Osteoblast (primary cell): ENCODE data around the gene DIAPH3. TPM values are rescaled to one million over a fixed set of nuclear protein-coding genes. Genes with fewer than 3 reads are reported as not detected.

Experiments used
- DNase-seq: peaks from one replicate; pipeline ENCODE4 v3.0.0; 2011; ENCODE audit warnings: low spot score, mixed read lengths; ENCODE audit not compliant: insufficient read length; ENCODE audit errors: missing footprints
- H2AFZ ChIP-seq: 2 replicates; pipeline ENCODE4 v1.6.0; 2011; ENCODE audit warnings: mild to moderate bottlenecking, low read length
- H3K27ac ChIP-seq: 2 replicates; pipeline ENCODE4 v1.5.1; 2011; ENCODE audit warnings: mild to moderate bottlenecking, low read depth, low read length, moderate library complexity
- H3K27me3 ChIP-seq: 2 replicates; pipeline ENCODE4 v1.6.0; 2012; ENCODE audit warnings: mild to moderate bottlenecking, control low read depth, inconsistent platforms, low read length, moderate library complexity; ENCODE audit not compliant: insufficient read depth
- H3K36me3 ChIP-seq: 2 replicates; pipeline ENCODE4 v1.5.1; 2011; ENCODE audit warnings: mild to moderate bottlenecking, low read length, control low read depth, moderate library complexity; ENCODE audit not compliant: insufficient read depth
- H3K4me1 ChIP-seq: 2 replicates; pipeline ENCODE4 v1.5.1; 2011; ENCODE audit warnings: mild to moderate bottlenecking, low read length, control low read depth, moderate library complexity; ENCODE audit not compliant: insufficient read depth
- H3K4me2 ChIP-seq: 2 replicates; pipeline ENCODE4 v1.6.0; 2011; ENCODE audit warnings: mild to moderate bottlenecking, low read length; ENCODE audit not compliant: insufficient read depth
- H3K4me3 ChIP-seq: fragments of 200-600 bp; sonication (generic); 3 replicates; pipeline ENCODE4 v1.5.1; 2012; ENCODE audit warnings: mild to moderate bottlenecking, low read length, inconsistent platforms; ENCODE audit not compliant: insufficient read depth
- H3K79me2 ChIP-seq: 2 replicates; pipeline ENCODE4 v1.6.0; 2012; ENCODE audit warnings: mild to moderate bottlenecking, low read length, control low read depth, inconsistent platforms; ENCODE audit not compliant: insufficient read depth
- H3K9me3 ChIP-seq: 2 replicates; pipeline ENCODE4 v1.5.1; 2011; ENCODE audit warnings: low read depth, low read length, control low read depth
- H4K20me1 ChIP-seq: 2 replicates; pipeline ENCODE4 v1.6.0; 2012; ENCODE audit warnings: mild to moderate bottlenecking, low read length, control low read depth; ENCODE audit not compliant: insufficient read depth
- CTCF ChIP-seq: IDR thresholded peaks from 2 replicates; pipeline ENCODE4 v1.5.1; 2011; ENCODE audit warnings: mild to moderate bottlenecking, low read depth, low read length, moderate library complexity; ENCODE audit errors: extremely low read depth
- total RNA-seq: library from RNA; depleted of rRNA; stranded (reverse); fragments of >200 nt; gene quantifications from 2 replicates; pipeline ENCODE4 v1.2.3, GENCODE V29; 2012

Gene DIAPH3
- total RNA-seq, 1 donor = 8.3 TPM

- no peaks in the 10 kb centered on the region for H3K36me3 ChIP-seq
- H3K27me3 ChIP-seq = no peaks in the 10 kb centered on the region
- no peak overlapping the region for H3K27ac ChIP-seq
- no peak for TF ChIP-seq CTCF
- H4K20me1 ChIP-seq = no peaks in the 10 kb centered on the region
- H3K4me1 ChIP-seq = peaks cover 24% of the 10 kb centered on the region
- no peaks in the 10 kb centered on the region for H3K9me3 ChIP-seq
- H3K4me2 ChIP-seq = no peak overlapping the region
- peak overlapping the region; percentile 28 for H2AFZ ChIP-seq
- DNase-seq = no peak
- peaks cover 97% of the 10 kb centered on the region for H3K79me2 ChIP-seq
- no peak overlapping the region for H3K4me3 ChIP-seq
Observed at GRCh38 chr13:60150538-60150937, 13.2 kb downstream of the DIAPH3 start.

DNA sequence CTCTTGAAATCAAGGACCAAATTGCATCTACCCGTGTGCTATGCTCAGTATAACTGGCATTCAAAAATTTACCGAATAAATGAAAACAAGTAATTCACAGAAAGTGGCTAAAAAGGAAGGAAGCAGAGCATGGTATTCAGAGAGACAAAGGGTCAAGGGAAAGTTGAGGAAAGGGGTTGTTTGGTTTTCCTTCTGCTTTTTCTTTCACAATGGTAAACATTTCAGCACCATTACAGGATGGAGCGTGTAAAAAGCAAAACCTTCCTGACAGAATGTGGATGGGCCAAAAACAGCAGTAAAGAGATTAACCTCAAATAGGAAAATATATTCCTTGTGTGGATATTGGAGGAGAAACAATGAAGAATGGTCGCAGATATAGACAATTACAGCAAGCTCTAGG is 14.8 kb downstream of the DIAPH3 start:
- TF ChIP-seq CTCF = no peak
- Histone ChIP-seq H2AFZ (peak overlapping the region; percentile 0), H3K79me2 (peaks cover 97% of the 10 kb centered on the region), H3K27ac (no peak overlapping the region), H3K9me3 (no peaks in the 10 kb centered on the region), H3K27me3 (no peaks in the 10 kb centered on the region), H3K4me1 (peaks cover 24% of the 10 kb centered on the region), H3K36me3 (no peaks in the 10 kb centered on the region), H3K4me3 (no peak overlapping the region), H3K4me2 (peak overlapping the region; percentile 30), H4K20me1 (no peaks in the 10 kb centered on the region)
- DNase-seq = no peak

DNA sequence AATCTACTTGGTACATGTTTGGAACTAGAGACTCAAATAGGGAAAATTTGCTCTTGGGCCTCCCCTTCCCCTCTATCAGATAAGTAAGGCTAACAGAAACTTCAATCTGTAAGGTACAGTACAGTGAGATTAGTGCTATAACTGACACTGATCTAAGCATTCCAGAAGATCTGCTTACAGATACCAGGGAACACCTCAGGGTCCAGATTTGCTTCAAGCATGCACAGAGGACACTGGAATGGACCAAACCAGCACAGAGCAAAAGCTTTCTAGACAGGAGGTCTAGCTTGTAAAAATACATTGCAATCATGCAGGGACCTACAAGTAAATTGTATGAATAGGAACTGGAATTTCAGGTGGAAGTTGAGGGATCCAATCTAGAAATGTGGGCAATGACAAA is 16.4 kb downstream of the DIAPH3 start:
- no peak for TF ChIP-seq CTCF
- Histone ChIP-seq H3K4me1 (peaks cover 17% of the 10 kb centered on the region), H3K36me3 (no peaks in the 10 kb centered on the region), H2AFZ (no peak overlapping the region), H3K4me3 (no peak overlapping the region), H3K4me2 (no peak overlapping the region), H3K27me3 (no peaks in the 10 kb centered on the region), H3K79me2 (peaks cover 97% of the 10 kb centered on the region), H3K27ac (no peak overlapping the region), H3K9me3 (no peaks in the 10 kb centered on the region), H4K20me1 (no peaks in the 10 kb centered on the region)
- no peak for DNase-seq

GRCh38 chr13:60146471-60146870 is 17.3 kb downstream of the DIAPH3 start:
- no peak for DNase-seq
- Histone ChIP-seq H3K36me3 (no peaks in the 10 kb centered on the region), H3K4me2 (no peak overlapping the region)

More at GRCh38 chr13:60146471-60146870, 17.3 kb downstream of the DIAPH3 start:
- no peak for TF ChIP-seq CTCF
- Histone ChIP-seq H3K27me3 (no peaks in the 10 kb centered on the region), H4K20me1 (no peaks in the 10 kb centered on the region), H3K4me1 (peaks cover 17% of the 10 kb centered on the region), H3K4me3 (no peak overlapping the region), H2AFZ (no peak overlapping the region), H3K27ac (no peak overlapping the region), H3K79me2 (peaks cover 98% of the 10 kb centered on the region), H3K9me3 (no peaks in the 10 kb centered on the region)
